ENCODE data around the gene MRAP. TPM values are rescaled to one million over a fixed set of nuclear protein-coding genes. Genes with fewer than 3 reads are reported as not detected.

Gene MRAP
- total RNA-seq, 3 donors from 2014 or later (not counting 1 experiment from before 2014, with no cell fraction given) = not detected

GRCh38 chr21:32320059-32320458 is 21.4 kb downstream of the MRAP start:
- Mint-ChIP-seq H3K4me1 (no peaks in the 10 kb centered on the region), H3K36me3 (peaks cover 26% of the 10 kb centered on the region), H3K27me3 (ENCODE audit: low read depth in 2 of 2) (no peaks in the 10 kb centered on the region), H3K27ac (no peak overlapping the region), H3K9me3 (no peaks in the 10 kb centered on the region), H3K4me3 (no peak overlapping the region)
- Histone ChIP-seq H3K36me3 (ENCODE audit: control insufficient read depth, insufficient read depth, low read length) (peaks cover 92% of the 10 kb centered on the region), H3K4me1 (ENCODE audit: control insufficient read depth, insufficient read depth, low read length) (no peaks in the 10 kb centered on the region), H3K27ac (ENCODE audit: low read length) (no peak overlapping the region), H3K27me3 (ENCODE audit: control insufficient read depth, insufficient read depth, low read length) (no peaks in the 10 kb centered on the region), H3K9me3 (ENCODE audit: control insufficient read depth, insufficient read depth, low read length) (no peaks in the 10 kb centered on the region), H3K4me3 (ENCODE audit: low read length) (no peak overlapping the region)
- intact Hi-C loops (cut with micrococcal nuclease) = no loop called here
- no peak for DNase-seq
- 98% methylated on average over 6 of the region's 6 CpGs for WGBS (ENCODE audit: insufficient coverage)
- TF ChIP-seq, protein P1, sequence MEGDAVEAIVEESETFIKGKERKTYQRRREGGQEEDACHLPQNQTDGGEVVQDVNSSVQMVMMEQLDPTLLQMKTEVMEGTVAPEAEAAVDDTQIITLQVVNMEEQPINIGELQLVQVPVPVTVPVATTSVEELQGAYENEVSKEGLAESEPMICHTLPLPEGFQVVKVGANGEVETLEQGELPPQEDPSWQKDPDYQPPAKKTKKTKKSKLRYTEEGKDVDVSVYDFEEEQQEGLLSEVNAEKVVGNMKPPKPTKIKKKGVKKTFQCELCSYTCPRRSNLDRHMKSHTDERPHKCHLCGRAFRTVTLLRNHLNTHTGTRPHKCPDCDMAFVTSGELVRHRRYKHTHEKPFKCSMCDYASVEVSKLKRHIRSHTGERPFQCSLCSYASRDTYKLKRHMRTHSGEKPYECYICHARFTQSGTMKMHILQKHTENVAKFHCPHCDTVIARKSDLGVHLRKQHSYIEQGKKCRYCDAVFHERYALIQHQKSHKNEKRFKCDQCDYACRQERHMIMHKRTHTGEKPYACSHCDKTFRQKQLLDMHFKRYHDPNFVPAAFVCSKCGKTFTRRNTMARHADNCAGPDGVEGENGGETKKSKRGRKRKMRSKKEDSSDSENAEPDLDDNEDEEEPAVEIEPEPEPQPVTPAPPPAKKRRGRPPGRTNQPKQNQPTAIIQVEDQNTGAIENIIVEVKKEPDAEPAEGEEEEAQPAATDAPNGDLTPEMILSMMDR (IDR thresholded peaks at IDR 0.05) = no peak
- no peak for ATAC-seq

DNA sequence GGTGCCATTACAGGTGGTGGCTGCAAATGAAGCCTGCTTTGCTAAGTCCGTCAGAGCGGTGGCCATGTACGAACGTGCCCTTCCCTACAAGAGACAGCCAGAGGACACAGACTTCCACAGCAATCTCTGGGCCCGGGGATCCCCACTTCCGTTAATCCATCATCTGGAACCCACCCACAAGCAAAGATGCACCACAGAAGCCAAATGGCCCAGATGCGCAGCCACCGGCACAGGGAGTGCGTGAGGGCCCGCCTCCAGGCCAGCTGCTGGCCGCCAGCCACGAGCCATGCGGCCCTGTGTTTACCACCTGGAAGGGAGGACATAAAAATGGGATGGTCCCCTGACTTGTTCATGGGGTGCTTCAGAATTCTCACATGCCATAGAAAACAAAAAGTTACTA is 22.1 kb downstream of the MRAP start:
- Histone ChIP-seq H3K36me3 (ENCODE audit: control insufficient read depth, insufficient read depth, low read length) (peaks cover 93% of the 10 kb centered on the region), H3K4me1 (ENCODE audit: control insufficient read depth, insufficient read depth, low read length) (no peaks in the 10 kb centered on the region), H3K27me3 (ENCODE audit: control insufficient read depth, insufficient read depth, low read length) (no peaks in the 10 kb centered on the region), H3K27ac (ENCODE audit: low read length) (no peak overlapping the region), H3K4me3 (ENCODE audit: low read length) (no peak overlapping the region), H3K9me3 (ENCODE audit: control insufficient read depth, insufficient read depth, low read length) (no peaks in the 10 kb centered on the region)
- DNase-seq (no peak), ATAC-seq (no peak)
- WGBS (ENCODE audit: insufficient coverage) = 99% methylated on average over 13 of the region's 13 CpGs
- H3K27ac Mint-ChIP-seq = no peak overlapping the region
- TF ChIP-seq, protein P1 (IDR thresholded peaks at IDR 0.05) = no peak
- no peaks in the 10 kb centered on the region for H3K27me3 Mint-ChIP-seq (ENCODE audit: low read depth in 2 of 2)
- no peaks in the 10 kb centered on the region for H3K9me3 Mint-ChIP-seq
- peaks cover 32% of the 10 kb centered on the region for H3K36me3 Mint-ChIP-seq
- H3K4me3 Mint-ChIP-seq = no peak overlapping the region
- no peaks in the 10 kb centered on the region for H3K4me1 Mint-ChIP-seq
- intact Hi-C loops (cut with micrococcal nuclease) = no loop called here

- Mint-ChIP-seq H3K36me3 (peaks cover 35% of the 10 kb centered on the region), H3K4me1 (no peaks in the 10 kb centered on the region), H3K27me3 (ENCODE audit: low read depth in 2 of 2) (no peaks in the 10 kb centered on the region), H3K9me3 (no peaks in the 10 kb centered on the region), H3K27ac (no peak overlapping the region), H3K4me3 (no peak overlapping the region)
- WGBS (ENCODE audit: insufficient coverage) = 97% methylated on average over 13 of the region's 13 CpGs
- Histone ChIP-seq H3K4me1 (ENCODE audit: control insufficient read depth, insufficient read depth, low read length) (no peaks in the 10 kb centered on the region), H3K4me3 (ENCODE audit: low read length) (no peak overlapping the region), H3K27ac (ENCODE audit: low read length) (no peak overlapping the region), H3K9me3 (ENCODE audit: control insufficient read depth, insufficient read depth, low read length) (no peaks in the 10 kb centered on the region), H3K36me3 (ENCODE audit: control insufficient read depth, insufficient read depth, low read length) (peaks cover 93% of the 10 kb centered on the region), H3K27me3 (ENCODE audit: control insufficient read depth, insufficient read depth, low read length) (no peaks in the 10 kb centered on the region)
- TF ChIP-seq, protein P1 (IDR thresholded peaks at IDR 0.05) = no peak
- DNase-seq (no peak), ATAC-seq (no peak)
- intact Hi-C loops (cut with micrococcal nuclease) = no loop called here
Observed at GRCh38 chr21:32321480-32321879, 22.8 kb downstream of the MRAP start.

DNA sequence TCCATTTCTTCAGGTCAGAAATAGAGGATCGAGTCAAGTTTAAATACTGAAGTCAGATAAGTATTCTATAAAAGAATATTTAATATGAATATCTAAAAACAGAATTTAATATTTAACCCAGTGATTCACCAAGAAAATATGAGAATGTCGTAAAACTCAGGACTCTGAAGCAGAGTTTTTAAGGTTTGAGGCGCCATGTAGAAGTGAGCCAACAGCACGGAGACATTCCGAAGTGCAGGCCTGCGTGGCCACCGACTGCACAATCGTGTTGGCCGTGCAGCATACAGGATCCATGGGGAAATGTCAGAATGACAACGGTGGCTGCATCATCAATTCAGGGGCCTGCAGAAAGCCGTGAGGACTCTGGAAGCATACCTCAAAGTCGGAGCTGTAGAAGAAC is 23.4 kb downstream of the MRAP start:
- H3K36me3 Mint-ChIP-seq = peaks cover 41% of the 10 kb centered on the region

More for the DNA sequence above, 23.4 kb downstream of the MRAP start:
- H3K27me3 ChIP-seq (ENCODE audit: control insufficient read depth, insufficient read depth, low read length) = no peaks in the 10 kb centered on the region
- intact Hi-C loops (cut with micrococcal nuclease) = no loop called here
- H3K4me3 Mint-ChIP-seq = no peak overlapping the region
- ATAC-seq (no peak), DNase-seq (no peak)
- TF ChIP-seq, protein P1 (IDR thresholded peaks at IDR 0.05) = no peak
- no peaks in the 10 kb centered on the region for H3K4me1 Mint-ChIP-seq
- H3K36me3 ChIP-seq (ENCODE audit: control insufficient read depth, insufficient read depth, low read length) = peaks cover 92% of the 10 kb centered on the region
- H3K27ac Mint-ChIP-seq = no peak overlapping the region
- H3K4me3 ChIP-seq (ENCODE audit: low read length) = no peak overlapping the region
- H3K9me3 Mint-ChIP-seq = no peaks in the 10 kb centered on the region
- WGBS (ENCODE audit: insufficient coverage) = 97% methylated on average over 11 of the region's 12 CpGs
- no peaks in the 10 kb centered on the region for H3K27me3 Mint-ChIP-seq (ENCODE audit: low read depth in 2 of 2)
- H3K9me3 ChIP-seq (ENCODE audit: control insufficient read depth, insufficient read depth, low read length) = no peaks in the 10 kb centered on the region
- H3K4me1 ChIP-seq (ENCODE audit: control insufficient read depth, insufficient read depth, low read length) = no peaks in the 10 kb centered on the region
- H3K27ac ChIP-seq (ENCODE audit: low read length) = no peak overlapping the region
